NCI-H1105 (cell line): Measurements from ENCODE around the gene TLR2.
A peak's percentile ranks its signal among the peaks of the same experiment; 100 is the strongest.

ENCODE experiments used
- DNase-seq: peaks from one replicate; lab custom pipeline; 2025; lab: John Stamatoyannopoulos, UW

TLR2 gene, protein sequence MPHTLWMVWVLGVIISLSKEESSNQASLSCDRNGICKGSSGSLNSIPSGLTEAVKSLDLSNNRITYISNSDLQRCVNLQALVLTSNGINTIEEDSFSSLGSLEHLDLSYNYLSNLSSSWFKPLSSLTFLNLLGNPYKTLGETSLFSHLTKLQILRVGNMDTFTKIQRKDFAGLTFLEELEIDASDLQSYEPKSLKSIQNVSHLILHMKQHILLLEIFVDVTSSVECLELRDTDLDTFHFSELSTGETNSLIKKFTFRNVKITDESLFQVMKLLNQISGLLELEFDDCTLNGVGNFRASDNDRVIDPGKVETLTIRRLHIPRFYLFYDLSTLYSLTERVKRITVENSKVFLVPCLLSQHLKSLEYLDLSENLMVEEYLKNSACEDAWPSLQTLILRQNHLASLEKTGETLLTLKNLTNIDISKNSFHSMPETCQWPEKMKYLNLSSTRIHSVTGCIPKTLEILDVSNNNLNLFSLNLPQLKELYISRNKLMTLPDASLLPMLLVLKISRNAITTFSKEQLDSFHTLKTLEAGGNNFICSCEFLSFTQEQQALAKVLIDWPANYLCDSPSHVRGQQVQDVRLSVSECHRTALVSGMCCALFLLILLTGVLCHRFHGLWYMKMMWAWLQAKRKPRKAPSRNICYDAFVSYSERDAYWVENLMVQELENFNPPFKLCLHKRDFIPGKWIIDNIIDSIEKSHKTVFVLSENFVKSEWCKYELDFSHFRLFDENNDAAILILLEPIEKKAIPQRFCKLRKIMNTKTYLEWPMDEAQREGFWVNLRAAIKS

DNA sequence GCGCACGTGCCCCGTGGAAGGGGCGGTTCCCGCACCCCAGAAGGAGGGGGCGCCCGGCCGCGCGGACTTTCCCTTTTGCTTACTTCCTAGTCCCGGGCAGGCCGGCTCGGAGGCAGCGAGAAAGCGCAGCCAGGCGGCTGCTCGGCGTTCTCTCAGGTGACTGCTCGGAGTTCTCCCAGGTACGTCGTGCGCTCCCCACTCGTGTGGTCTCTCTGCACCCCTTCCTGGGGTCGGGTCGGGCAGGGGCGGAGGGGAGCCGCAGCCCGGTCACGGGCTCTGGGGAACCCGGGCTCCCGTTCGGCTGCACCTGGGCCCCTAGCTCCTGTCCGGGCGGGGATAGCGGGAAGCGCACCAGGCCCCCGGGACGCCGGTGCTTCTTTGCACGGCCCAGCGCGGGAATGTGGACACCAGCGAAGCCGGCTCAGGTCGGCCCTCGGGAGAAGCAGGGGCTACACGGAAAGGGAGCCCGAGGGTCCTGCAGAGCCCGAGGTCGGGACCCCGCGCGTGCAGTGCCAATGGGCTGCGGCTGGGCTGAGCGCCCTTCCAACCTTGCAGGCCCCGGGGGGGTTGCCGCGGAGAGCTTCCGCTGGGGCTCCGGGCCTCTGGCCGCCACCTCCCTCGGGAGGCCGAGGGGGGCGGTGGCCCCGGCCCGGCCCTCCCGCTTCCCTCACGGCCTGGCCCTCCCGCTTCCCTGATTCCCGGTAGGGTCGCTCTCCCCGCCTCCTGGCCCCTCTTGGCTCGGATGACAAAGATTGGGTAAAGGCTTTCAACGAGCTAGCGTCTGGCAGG is at the start of gene TLR2:
Gene TLR2 (plus strand): TSS at position 99 of the 789 bp plus-strand sequence. CDS start 18,628 bp downstream, outside the sequence.
- peak; percentile 9 for DNase-seq

DNA sequence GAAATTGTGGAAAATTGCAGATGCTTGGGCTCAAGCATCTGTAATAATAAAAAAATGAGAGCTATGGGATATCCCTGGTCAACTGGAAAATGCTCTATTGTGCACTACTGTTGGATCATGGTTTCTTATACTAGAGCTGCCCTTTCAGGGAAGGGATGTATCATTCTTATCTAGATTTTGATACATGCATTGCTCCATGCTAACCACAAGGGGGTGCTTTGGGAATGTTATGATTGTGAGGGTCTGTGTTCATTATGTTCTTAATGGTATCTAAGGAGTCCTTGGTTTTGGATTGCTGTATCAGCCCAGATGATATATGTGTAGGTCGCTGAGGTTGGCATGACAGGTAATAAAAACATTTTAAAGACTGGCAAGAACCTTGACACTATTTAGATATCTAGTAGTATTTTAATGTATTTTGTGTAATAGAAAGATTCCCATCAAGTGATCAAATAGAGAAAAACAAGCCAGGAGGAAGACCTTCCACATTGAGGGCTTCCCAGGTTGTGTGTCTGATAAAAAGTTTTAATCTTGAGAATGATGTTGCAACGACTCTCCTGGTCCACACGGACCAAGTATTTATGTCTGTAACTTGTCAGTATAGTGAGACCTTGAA is 49.2 kb upstream of the TLR2 start:
- DNase-seq = peak; percentile 7

DNA sequence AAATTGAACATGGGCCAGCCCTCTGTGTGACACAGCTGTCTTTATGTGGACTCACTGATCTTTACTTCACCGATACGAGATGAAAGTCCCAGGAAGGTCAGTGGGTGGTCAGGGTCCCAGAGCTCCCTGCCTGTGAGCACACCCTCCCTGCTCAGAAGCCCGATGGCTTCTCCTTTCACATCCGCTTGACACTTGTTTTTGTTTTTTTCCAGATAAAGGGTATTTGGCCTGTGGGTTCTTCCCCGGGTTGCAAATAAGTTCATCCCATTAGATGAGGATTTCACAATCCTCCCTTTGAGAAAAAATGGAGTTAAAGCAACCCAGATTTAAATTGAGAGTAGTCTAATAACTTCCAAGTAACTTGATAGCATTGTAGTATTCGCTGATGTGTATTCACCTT is 48.2 kb upstream of the TLR2 start:
- DNase-seq = no peak

DNA sequence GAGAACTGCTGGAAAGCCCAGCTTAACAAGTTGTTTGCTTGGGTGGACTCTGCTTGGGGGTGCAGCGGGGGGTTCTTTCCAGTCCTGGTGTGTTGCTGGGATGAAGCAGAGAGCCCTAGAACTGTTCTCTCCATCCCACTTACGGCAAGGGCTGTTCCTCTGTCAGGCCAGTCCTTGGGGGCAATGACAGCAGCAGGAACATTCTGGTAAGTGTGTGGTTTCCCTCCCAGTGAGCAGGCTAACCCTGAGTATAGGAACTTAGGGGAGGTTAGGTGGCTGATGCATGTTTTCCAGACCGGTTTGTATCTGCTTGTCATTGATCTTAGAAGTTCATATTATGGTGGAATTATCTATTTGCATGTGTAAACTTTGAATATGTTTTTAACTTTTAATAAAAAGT is 46.9 kb upstream of the TLR2 start:
- DNase-seq = no peak

DNA sequence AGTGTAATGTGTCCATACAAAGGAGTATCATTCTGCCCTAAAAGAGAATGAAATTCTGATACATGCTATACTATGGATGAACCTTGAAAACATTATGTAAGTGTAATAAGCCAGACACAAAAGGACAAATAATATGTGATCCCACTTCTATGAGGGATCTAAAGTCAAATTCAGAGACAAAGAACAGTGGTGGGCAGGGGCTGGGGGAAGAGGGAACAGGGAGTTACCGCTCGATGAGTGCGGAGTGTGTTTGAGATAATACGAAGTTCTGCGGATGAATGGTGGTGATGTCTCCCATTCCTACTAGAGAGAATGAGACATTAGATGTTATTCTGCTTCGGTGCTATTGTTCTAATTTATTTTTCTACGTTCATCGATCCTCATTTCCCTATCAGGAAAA is 46.1 kb upstream of the TLR2 start:
- DNase-seq = no peak

DNA sequence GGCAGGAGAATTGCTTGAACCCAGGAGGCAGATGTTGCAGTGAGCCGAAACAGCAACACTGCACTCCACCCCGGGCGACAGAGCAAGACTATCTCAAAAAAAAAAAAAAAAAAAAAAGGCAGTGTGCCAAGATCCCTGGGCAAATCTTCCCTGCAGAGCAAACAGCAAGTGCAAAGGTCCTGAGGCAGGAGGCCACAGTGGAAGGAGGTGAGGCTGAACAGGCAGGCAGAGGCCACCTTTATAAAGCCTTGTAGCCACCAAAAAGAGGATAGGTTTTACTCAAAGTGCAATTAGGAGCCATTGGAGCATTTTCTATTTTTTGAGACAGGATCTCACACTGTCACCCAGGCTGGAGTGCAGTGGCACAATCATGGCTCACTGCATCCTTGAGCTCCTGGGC is 45.1 kb upstream of the TLR2 start:
- no peak for DNase-seq

DNA sequence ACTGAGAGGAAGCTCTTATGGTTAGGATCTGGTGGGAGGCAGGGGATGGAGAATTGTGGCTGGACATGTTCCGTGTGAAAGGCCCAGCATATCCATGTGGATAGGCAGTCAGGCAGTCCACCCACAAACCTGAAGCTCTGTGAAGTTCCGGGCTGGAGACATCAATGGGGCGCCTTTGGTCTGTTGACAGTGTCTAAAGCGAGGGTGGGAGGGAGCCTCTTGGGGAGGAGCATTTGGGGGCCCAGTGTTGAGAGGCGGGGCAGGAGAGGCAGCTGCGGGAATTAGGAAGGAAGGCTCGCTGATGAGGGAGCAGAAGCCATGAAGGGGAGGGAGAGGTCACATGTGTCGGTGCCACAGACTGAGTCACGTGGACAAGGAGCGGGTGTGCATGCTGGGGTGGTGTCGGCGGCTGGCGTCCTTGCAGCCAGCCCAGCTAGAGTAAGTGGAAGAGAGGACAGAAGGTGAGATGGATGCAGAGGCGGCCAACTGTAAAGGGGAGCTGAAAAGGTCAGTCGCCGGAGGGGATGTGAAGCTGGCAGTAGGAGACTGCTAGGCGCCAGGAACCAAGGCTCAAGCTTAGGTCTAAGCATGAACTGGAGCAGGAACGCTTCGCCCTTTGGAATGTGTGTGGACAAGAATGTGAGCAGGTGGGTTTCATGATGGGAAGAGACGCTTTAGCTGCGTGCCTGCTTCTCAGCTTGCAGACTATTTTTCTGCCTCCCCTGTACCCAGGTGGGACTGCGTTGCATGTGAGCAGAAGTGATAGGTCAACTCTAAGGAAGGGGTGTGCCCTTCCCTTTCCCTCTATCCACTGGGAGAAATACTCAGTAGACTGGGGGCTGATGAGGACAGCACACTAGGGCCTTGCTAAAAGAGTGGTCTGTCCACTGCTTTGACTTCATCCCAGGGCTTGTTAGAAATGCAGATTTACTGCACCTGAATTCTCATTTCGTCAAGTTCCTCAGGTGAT is 44.0 kb upstream of the TLR2 start:
- DNase-seq = no peak

DNA sequence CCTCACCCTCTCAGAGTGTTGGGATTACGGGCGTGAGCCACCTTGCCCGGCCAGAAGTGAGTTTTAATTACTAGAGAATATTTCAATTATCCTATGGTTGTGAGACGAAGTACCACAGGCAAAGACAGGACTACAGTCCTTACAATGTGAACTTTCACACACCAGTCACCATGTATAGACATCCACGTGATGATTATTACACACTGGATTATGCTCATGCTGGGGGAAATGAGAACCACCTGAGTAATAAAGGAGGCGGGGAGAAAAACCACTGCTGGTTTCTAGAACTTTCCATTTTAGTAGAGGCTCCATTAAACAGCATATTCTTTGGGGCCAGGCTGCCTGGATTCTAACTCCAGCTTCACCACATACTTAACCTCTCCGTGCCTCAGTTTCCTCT is 42.5 kb upstream of the TLR2 start:
- no peak for DNase-seq

DNA sequence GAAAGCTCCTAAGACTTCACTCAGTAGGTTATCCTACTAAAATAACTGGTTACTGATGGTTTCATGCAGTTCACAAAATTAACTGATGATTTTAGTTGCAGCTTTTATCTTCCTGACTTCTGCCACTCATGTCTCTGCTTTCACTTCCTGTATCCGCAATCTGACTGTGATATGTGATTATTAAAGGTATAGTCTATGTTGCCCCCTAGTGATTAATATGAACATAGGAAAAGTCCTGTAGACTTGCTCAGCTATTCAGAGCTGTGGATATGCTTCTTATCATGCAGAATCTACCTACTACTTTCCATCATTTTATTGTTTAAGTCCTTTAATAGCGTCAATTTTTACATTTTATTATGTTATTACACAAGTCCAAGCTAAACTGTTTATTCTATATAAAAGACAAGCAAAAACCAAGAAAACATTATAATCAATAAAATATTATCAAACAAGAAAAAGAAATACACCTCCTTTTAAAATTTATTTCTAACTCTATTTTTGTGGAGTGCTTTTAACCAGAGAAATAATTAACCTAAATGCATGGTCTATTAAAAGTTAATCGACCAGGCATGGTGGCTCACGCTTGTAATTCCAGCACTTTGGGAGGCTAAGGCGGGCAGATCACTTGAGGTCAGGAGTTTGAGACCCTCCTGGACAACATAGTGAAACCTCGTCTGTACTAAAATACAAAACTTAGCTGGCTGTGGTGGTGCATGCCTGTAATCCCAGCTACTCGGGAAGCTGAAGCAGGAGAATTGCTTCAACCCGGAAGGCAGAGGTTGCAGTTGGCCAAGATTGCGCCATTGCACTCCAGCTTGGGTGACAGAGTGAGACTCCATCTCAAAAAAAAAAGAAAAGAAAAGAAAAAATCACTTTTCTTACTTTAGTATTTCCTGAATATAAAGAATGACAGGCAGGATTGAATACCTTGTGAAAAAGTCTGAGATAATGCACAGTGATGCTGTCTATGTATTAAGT is 40.4 kb upstream of the TLR2 start:
- DNase-seq = peak; percentile 19

DNA sequence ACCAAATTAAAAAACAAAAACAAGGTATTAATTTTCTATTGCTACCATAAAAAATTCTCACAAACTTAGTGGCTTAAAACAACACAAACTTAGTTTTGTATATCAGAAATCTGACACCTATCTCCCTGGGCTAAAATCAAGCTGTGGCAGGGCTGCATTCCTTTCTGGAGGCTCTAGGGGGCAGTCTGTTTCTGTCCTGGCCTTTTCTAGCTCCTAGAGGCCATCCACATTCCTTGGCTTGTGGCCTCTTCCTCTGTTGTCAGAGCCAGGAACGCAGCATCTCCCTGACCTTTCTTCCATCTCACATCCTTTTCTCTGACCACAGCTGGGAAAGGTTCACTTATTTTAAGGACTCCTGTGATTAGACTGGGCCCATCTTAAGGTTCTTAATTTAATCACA is 38.9 kb upstream of the TLR2 start:
- no peak for DNase-seq

DNA sequence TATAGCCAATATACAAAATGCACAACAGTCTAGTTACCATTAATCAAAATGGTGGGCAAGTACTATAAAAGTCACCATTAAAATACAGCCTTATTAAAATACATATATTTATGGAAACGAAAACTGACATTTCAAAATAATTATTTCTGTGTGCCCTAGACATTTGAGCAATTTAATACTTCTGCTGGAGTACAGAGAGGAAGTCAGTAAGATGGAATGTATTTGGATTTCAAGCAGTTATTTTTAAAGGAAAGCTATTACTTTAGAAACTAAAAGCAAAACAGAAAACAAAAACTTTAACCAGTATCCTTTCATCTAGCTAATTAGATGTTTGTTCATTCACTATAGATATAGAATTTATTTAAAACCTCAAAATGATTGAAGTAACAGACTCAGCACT is 37.8 kb upstream of the TLR2 start:
- no peak for DNase-seq

DNA sequence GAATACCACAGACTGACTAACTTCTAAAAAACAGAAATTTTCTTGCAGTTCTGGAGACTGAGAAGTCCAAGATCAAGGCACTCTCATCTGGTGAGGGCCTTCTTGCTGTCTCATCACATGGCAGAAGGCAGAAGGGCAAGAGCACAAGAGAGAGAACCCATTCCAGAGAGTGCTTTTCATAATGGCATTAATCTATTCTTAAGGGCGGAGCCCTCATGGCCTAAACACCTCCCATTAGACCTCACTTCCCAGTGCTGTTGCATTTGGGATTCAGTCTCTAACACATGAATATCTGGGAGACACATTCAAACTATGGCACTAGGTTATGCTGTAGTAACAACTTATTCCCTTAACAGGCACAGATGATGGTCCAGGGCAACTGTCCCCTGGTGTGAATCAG is 37.1 kb upstream of the TLR2 start:
- DNase-seq = no peak

DNA sequence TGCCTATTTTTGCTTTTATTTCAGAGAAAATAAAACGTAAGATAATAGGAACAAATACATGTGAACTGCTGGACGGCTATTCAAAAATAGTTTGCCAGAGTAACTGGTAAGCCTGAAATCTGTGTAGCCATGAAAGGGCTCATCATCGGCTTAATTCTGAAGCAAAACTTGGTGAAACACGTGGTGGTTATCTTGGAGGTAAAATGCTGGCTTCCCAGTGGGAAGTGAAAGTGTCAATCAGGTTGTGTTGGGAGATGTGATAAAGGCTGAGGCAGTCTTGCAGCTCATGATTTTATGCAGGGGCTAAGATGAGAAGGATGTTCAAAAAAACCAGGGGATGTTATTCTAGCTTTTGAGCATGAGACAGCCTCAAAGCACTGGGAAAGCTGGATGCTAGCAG is 36.1 kb upstream of the TLR2 start:
- no peak for DNase-seq

DNA sequence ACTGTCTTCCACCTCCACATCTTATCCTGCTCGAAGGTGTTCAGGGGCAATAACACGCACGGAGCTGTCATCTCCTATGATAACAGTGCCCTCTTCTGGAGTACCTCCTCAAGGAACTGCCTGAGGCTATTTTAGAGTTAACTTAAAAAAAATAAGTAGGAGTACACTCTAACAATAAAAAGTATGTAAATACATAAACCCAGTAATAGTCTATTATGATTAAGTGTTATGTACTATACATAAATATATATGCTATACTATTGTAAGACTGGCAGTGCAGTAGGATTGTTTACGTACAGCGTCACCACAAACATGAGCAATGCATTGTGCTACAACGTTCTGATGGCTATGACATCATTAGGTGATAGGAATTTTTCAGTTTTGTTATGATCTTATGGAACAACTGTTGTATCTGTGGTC is 34.5 kb upstream of the TLR2 start:
- no peak for DNase-seq

DNA sequence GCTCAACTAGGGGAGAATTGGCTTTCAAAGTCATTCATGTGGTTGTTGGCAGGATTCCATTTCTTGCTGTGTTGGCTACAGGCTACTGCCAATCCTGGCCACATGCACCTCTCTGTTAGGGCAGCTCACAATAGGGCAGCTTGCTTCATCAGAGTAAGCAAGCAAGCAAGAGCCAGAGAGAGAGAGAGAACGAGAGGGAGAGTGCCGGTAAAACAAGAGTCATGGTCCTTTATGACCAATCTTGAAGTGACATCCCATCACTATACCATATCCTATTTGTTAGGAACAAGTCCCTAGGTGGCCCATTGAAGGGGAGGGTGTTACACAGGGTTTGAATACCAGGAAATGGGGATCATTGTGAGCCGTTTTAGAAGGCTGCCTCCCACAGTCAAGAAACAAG is 33.0 kb upstream of the TLR2 start:
- DNase-seq = no peak

DNA sequence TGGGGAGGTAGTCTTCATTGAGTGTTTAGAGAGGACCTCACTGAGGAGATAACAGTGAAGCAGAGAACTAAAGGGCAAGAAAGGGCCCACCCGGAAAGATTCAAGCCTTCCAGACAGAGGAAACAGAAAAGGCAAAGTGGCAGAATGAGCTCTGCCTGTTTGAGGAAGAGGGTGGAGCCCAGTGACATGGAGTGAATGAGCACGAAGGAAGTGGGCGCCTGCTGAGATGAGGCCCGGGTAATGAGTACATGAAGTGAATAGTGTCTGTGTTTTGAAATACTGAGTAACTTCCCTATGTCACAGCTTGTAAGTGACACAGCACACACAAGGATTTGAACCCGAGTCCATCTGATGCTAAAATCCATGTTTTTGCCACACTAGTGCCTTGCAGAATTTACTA is 32.5 kb upstream of the TLR2 start:
- DNase-seq = no peak

DNA sequence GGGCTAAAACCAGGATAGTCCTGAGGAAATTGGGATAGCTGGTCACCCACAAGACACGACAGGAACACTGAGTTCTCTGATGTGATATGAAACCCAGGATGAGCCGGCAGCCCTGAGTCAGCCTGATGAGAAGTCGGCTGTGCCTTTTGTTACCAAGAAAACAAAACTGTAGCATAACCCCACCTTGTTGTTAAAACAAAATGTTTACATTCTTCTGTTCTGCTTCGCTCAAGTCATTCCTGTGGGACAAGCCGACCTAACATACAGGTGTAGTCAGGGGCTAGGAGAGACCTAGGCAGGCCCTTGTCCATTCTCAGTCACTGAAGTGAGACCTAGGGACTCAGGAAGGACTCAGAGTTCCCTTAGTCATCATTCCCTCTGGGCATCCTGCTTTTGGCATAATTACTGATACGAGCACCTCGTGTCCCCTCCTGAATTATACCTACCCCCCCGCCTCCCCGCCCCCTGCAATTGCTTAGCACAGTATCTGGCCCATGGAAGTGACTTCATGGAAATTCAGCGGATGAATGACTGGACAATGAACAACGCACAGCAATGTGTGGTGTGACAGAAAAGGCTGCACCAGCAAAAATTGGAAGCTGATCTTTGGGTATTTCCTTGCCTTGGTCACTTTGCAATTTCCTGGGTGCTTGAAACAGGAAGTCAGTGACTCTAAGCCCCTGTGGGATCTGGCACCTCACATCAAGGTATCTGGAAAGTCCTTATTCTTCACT is 31.9 kb upstream of the TLR2 start:
- DNase-seq = no peak

DNA sequence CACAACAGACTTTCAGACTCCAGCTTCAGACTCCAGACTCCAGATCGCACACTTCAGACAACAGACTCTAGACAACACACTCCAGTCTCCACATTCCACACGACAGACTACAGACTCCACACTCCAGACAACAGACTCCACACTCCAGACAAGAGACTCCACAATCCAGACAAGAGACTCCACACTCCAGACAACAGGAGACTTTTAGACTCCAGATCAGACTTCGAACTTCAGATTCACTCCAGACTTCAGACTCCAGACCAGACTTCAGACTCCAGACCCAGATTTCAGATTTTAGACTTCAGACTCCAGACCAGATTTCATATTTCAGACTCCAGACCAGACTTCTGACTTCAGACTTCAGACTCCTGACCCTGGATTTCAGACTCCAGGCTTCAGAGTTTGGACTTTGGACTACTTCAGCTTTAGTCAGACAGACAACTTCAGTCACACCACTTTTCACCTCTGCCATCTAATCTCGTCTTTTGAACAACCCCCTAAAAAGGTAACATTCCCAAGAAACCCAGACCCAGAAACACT is 29.0 kb upstream of the TLR2 start:
- DNase-seq = no peak

DNA sequence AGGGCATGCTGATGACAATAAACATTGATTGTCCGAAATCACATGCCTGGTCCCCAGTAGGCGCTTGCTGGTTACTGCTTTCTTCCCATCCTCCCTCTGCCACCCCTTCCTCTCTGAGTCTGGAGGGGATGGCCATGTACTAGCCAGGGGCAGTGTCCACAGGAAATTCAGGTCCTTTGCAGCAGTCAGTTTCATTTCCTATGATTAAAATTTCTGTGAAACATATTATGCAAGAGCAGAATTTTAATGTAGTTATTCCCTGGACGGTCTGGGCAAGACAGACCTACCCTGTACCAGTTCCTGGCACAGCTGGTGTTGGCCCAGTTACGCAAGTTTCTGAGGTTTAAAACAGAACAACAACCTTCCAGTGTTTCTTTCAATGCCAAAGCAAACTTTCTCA is 28.2 kb upstream of the TLR2 start:
- no peak for DNase-seq
